Effector CD8-positive, alpha-beta T cell (primary cell): Measurements from ENCODE around the gene MN1.

ENCODE experiments used
- DNase-seq: peaks from one replicate; lab custom pipeline; 2025; lab: John Stamatoyannopoulos, UW

Gene MN1

GRCh38 chr22:27785831-27786230 is 15.7 kb downstream of the MN1 start:
- no peak for DNase-seq

DNA sequence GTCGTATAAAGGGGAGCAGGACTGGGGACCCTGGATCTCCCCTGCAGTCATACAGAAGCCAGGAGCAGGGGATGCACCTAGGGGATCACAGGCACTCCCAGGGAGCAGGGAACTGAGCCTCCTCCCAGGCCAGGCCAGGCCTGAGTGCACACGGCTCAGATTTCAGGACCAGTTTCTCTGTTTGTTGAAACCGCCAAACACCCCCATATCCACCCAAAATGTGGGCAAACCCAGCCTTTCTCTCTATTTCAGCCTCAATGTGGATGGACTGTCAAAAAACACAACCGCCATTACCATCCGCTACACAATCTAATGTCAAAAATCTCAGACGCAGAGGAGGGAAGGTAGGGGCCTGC is 17.5 kb downstream of the MN1 start:
- no peak for DNase-seq

DNA sequence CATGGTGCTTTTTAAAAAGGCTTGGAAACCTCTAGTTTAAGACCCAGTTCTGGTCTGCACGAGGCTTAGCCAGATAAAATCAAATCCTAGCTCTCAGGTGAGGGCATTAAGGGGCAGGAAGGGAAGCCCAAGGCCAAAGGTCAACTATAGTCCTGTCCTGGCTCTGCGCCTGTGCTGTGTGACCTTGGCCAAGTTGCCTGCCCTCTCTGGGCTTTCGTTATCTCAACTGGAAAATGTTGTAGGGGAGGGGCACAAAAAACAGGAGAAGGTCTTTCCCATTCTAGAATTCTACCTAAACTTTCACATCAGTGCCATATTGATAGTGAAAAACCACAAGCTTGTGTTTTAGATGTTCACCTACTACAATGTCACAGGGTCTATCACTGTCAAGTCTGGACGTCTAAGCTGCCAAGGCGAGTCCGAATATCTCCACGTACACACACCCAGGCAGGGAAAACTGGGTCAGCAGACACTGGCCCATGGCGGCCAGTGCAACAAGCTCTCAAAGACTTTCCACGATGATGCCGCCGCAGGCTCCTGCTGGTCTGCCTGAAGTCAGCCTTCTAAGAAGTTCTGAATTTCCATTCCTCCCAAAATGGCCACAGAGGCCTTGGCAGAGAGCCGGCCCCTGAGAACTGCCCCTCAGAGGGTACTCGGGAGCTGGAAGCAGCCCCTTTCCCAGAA is 18.0 kb downstream of the MN1 start:
- no peak for DNase-seq

GRCh38 chr22:27782088-27782487 is 19.5 kb downstream of the MN1 start:
- DNase-seq: no peak

GRCh38 chr22:27780161-27780575 is 21.4 kb downstream of the MN1 start:
- DNase-seq: no peak

- no peak for DNase-seq
These were observed 21.9 kb downstream of the MN1 start for GRCh38 chr22:27779643-27780042.

GRCh38 chr22:27778294-27779090 is 23.1 kb downstream of the MN1 start:
- DNase-seq: no peak

- no peak for DNase-seq
These were observed 24.4 kb downstream of the MN1 start for GRCh38 chr22:27777128-27777527.

GRCh38 chr22:27776650-27776958 is 25.0 kb downstream of the MN1 start:
- no peak for DNase-seq

DNA sequence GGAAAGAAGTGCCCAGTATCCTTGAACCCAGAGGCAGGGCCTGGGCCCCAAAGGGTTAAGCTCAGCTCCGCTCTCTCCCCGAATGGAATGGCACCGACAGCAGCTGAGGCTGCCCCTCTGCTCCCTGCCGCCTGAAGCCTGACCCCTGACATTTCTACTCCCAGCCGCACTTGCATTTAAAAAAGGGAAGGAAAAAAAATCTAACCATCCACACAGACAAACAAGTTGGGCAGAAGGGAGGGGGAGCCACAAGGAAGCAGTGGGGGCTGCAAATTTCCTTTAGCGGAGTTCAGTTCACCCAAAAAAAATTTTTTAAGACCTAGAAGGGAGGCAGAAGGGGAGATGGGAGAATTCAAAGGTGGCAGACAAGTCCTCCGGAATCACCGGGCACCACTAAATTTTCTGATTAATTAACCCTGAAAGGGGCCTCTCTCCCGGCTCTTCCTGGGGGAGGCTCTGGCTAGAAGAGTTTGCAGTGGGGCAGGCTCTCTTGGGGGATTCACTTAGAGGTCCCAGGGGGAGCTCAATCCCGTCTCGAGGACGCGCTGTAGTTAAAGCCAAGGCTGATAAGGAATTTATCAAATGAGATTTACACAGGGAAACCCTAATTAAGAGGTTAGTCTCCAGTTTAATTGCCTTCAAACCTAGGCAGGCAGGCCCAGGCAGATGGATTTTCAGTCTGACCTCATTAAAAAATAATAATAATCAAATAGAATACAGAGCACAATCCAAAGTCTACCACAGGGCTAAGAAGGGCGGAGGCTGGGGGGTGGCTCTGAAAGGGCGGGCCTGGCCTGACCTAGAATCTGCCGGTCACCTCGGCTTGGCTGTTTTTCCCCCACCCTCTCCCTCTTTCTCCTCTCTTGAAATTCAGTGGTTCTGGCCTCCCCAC is 25.6 kb downstream of the MN1 start:
- no peak for DNase-seq

DNA sequence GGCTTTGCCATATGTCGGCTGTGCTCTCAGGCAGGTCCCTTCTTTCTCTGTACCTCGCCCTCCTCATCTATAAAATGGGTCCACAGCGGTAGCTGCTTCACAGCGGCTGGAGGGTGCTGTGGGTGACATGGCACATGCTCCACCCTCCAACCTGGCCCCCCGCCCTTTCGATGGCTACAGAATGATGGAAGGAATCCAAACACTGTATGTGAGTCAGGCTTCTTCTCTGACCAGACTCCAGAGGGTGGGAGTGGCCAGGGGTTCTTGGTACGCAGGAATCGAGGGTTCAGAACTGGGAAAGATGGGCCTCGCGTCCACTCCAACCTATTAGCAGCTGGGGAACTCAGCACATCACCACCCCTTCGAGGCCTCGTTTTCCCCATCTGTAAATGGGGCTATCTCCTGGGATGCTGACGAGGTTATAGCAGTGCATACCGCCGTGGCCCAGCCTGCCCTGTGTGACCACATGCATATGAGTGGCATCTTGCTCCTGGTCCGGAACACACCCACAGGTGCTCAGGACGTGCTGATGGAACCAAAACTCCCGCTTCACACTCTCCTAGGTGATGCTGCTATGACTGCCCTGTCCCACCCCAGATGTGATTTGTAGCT is 26.4 kb downstream of the MN1 start:
- no peak for DNase-seq

- no peak for DNase-seq
These were observed 27.4 kb downstream of the MN1 start for GRCh38 chr22:27774200-27774599.

- no peak for DNase-seq
These were observed 28.5 kb downstream of the MN1 start for GRCh38 chr22:27772984-27773498.

DNA sequence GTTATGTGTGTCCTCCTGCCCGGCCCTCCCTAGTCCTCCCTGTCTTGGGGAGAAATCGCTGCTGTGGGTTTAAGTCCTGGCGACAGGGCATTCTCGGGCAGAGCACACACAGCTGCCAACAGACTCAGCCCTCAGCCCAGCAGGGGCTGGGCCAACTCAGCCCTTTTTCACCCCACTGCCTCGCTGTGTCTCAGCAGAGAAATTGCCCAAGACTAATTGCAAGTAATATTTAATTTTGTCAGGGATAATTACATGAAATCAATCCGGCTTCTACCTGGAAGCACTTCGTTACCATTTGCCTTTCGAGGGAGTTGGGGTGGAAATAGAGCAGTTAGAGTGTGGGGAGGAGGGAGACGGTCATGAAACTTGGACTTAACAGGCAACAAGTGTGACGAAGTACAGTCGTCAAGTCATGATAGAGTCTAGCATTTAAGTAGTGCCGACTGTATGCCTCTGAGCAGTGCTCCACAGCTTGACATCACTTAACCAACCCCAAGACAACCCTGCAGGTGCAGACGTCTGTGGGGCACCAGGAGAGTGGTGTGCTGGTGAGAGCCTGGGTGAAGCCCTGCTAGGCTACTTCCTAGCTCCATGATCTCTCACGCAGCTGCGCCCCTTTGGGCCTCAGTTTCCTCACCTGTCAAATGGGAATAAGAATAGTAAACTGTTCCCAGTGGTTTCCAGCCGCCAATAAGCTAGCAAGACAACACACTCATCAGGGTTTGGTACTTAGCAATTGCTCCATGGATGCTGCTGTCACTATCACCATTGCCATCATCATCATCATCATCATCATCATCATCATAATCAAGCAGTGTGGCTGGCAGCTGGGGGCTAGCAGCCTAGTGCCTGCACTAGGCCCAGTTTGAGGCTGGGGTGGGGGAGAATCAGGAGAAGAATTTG is 29.2 kb downstream of the MN1 start:
- no peak for DNase-seq

DNA sequence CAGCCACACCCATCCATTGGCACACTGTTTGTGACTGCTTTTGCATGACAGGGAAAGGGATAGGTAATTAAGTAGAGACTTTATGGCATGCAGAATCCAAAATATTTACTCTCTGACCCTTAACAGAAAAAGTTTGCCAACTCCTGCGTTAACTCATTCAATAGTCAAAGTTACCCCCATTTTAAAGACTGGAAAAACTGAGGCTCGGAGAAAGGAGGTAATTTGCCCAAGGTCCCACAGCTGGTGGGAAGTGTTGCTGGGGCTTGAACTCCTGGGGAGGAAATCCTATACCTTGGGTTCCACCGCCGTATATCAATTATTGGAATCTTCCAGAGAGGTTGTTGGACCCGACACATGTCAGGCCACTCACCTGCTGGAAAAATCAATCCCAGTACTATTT is 29.9 kb downstream of the MN1 start:
- DNase-seq: no peak

- DNase-seq: no peak
These were observed 32.5 kb downstream of the MN1 start for GRCh38 chr22:27769012-27769411.

DNA sequence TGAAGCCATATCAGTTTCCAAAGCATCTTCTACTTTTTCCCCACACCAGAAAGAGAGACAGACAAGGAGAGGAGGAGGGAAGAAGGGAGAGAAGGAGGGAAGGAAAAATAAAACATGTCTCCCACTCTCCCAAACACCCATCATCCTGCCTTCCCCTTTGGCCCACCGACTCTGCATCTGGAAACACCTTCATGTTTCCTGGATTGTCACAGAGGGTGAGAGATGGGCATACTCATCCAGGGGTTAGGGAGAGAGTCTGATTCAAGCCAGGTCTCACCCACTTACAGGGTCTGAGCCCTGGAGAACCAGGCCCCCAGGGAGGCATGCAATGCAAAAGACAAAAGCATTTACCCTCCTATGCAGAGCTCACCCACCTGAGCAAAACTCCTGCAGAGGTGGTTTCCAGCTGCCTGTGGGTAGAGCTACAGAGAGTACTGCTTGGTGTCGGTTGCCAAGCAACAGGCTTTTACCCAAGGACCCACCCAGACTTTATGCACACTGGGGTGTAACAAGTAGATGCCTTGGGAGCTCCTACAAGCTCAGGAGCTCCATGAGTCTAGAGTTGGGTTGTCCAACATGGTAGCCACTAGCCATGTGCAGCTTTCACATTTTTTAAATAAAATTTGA is 33.4 kb downstream of the MN1 start:
- DNase-seq: no peak

GRCh38 chr22:27766679-27767078 is 34.9 kb downstream of the MN1 start:
- DNase-seq: no peak

DNA sequence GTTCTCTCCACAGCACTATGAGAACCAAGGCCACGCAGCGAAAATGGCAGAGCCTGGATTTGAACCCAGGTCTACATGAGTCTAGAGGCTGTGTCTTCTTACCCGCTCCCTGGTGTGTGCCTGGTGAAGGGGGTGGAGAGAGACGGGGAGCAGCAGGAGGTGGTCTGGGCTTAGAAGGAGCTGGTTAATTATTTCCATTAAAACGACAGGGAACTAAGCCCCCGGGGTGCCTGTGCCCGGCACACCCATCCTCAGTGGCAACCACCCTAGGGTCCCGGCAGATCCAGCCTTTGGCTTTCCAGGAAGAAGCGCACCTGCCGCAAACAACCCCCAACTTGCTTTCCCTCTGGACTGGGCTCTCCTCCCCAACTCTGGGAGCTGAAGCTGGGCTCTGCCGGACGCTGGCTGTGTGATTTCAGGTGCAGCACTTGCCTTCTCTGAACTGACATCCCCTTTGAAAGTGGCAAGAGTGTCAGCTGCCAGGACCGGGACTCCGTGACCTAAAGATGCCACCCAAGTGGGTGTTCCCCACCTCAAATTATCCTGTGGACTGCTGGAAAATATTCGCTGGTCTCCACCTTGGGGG is 35.8 kb downstream of the MN1 start:
- DNase-seq: no peak

GRCh38 chr22:27764722-27765236 is 36.8 kb downstream of the MN1 start:
- no peak for DNase-seq
